CD4-positive, alpha-beta T cell (primary cell): ENCODE measurements around the gene MX2. TPM values are rescaled to one million over a fixed set of nuclear protein-coding genes. Genes with fewer than 3 reads are reported as not detected.

Experiments used
- ATAC-seq: fragments of 200-7000 bp; cut with Tn5 transposase; one replicate; pipeline ENCODE4 v1.10.0; 2022; ENCODE audit warnings: mild to moderate bottlenecking; ENCODE audit not compliant: poor library complexity
- CTCF ChIA-PET: fragments of 350-600 bp; sonication (Branson Sonifier 250); formaldehyde crosslinking; loops from one replicate; lab custom pipeline; 2021; ENCODE audit warnings: antibody characterized with exemption, inconsistent platforms; lab: Charles Lee
- POLR2A ChIA-PET: fragments of 350-600 bp; sonication (Branson Sonifier 250); formaldehyde crosslinking; loops from one replicate; lab custom pipeline; 2021; ENCODE audit warnings: antibody characterized with exemption, inconsistent platforms; lab: Charles Lee
- DNase-seq, 14 experiments: peaks; one replicate each; pipeline ENCODE4 v3.0.0-alpha.2; 2013 to 2020; ENCODE audit warnings: mixed read lengths in 2 of 14
- H3K27ac ChIP-seq, 2 donors: one replicate each; pipeline versions ENCODE4 v1.5.1 to v1.7.0; 2013; ENCODE audit warnings: low read length in 2 of 2, low read depth in 1 of 2, mild to moderate bottlenecking in 1 of 2
- H3K27me3 ChIP-seq, 2 experiments: 1 replicate in 1 of 2; 2 replicates in 1 of 2; pipeline versions ENCODE4 v1.6.1 to v1.7.0; 2013; ENCODE audit warnings: low read length in 2 of 2, control low read depth in 1 of 2, mild to moderate bottlenecking in 1 of 2, moderate library complexity in 1 of 2; ENCODE audit not compliant: insufficient read depth in 2 of 2, control insufficient read depth in 1 of 2
- H3K36me3 ChIP-seq: one replicate; pipeline ENCODE4 v1.6.1; 2013; ENCODE audit warnings: low read length, control low read depth; ENCODE audit not compliant: insufficient read depth
- H3K4me1 ChIP-seq: one replicate; pipeline ENCODE4 v1.6.1; 2013; ENCODE audit warnings: low read length, control low read depth; ENCODE audit not compliant: insufficient read depth
- H3K4me3 ChIP-seq: one replicate; pipeline ENCODE4 v1.5.1; 2013; ENCODE audit warnings: mild to moderate bottlenecking, low read length, moderate library complexity
- H3K9me3 ChIP-seq, 2 experiments: 1 replicate in 1 of 2; 2 replicates in 1 of 2; pipeline versions ENCODE4 v1.6.1 to v1.7.0; 2013; ENCODE audit warnings: low read length in 2 of 2, mild to moderate bottlenecking in 2 of 2, control low read depth in 1 of 2, moderate library complexity in 1 of 2; ENCODE audit not compliant: control insufficient read depth in 1 of 2, insufficient read depth in 1 of 2
- H3K27ac Mint-ChIP-seq: one replicate; pipeline ENCODE4 v1.8.0; 2020; ENCODE audit warnings: mixed read lengths
- H3K27me3 Mint-ChIP-seq: one replicate; pipeline ENCODE4 v1.8.0; 2021; ENCODE audit warnings: mixed read lengths
- H3K36me3 Mint-ChIP-seq: one replicate; pipeline ENCODE4 v1.8.0; 2021; ENCODE audit warnings: low read depth, mixed read lengths
- H3K4me1 Mint-ChIP-seq: one replicate; pipeline ENCODE4 v1.8.0; 2021; ENCODE audit warnings: low read depth, mixed read lengths
- H3K4me3 Mint-ChIP-seq: one replicate; pipeline ENCODE4 v1.8.0; 2020; ENCODE audit warnings: mild to moderate bottlenecking, mixed read lengths
- H3K9me3 Mint-ChIP-seq: one replicate; pipeline ENCODE4 v1.8.0; 2020; ENCODE audit warnings: mixed read lengths
- intact Hi-C, 2 experiments: fragments of 100-400 bp; cut with DNase I in 1 of 2; cut with micrococcal nuclease in 1 of 2; formaldehyde crosslinking; loops; one replicate each; pipeline versions ENCODE4 v1.15.1 to v1.9.0; 2023 to 2025; cut with DNase I, micrococcal nuclease
- total RNA-seq, 174 experiments: library from RNA in 2 of 174; stranded (reverse) in 2 of 174; gene quantifications; one replicate each; pipeline ENCODE4 v1.2.3 and lab custom pipeline; 2021 to 2026
- TF ChIP-seq, protein P1 (sequence below): fragments of 200-600 bp; IDR thresholded peaks from one replicate; pipeline ENCODE4 v1.8.0; 2022; ENCODE audit warnings: antibody characterized with exemption, mild to moderate bottlenecking

Gene MX2
- total RNA-seq, 2 experiments from 2014 or later: 77.8 to 87.1 TPM

DNA sequence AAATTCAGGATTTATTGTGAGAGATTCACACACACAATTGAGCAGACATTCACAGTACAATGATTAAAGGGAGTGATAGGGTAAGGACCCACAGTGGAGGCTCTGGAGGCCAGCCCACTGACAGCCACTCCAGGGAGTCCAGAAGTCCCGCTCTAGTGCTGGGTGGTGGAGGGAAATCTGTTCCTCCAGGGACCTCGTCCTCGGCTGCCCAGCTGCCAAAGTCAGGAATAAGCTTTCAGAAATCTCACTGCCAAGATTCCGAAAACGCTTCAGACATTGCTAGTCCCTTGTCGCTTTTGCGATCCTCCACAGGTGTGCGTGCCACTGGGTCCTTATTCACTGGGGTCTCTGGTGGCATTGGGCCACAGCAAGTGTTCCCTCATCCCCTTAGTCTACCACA is 66.5 kb downstream of the MX2 start:
- H3K9me3 ChIP-seq: no peaks in the 10 kb centered on the region
- intact Hi-C loops: loop anchor here in 1 of 2 experiments (2.0 kb wide), 1 partner anchor 70 kb away; no protein-coding TSS in a partner anchor
- Mint-ChIP-seq H3K4me1 (peaks cover 68% of the 10 kb centered on the region), H3K4me3 (peak overlapping the region; percentile 99), H3K9me3 (no peaks in the 10 kb centered on the region), H3K27ac (peak overlapping the region; percentile 95), H3K36me3 (peaks cover 65% of the 10 kb centered on the region), H3K27me3 (no peaks in the 10 kb centered on the region)
- POLR2A ChIA-PET: no interaction called here
- peaks cover 45% of the 10 kb centered on the region for H3K36me3 ChIP-seq
- no peaks in the 10 kb centered on the region for H3K27me3 ChIP-seq
- no peak overlapping the region for H3K27ac ChIP-seq
- CTCF ChIA-PET: interaction anchor here (0.6 to 4.7 kb wide), 2 partner anchors 15 to 145 kb away, joined by 3 to 16 read pairs; no protein-coding TSS in a partner anchor
- no peak overlapping the region for H3K4me3 ChIP-seq
- TF ChIP-seq, protein P1, sequence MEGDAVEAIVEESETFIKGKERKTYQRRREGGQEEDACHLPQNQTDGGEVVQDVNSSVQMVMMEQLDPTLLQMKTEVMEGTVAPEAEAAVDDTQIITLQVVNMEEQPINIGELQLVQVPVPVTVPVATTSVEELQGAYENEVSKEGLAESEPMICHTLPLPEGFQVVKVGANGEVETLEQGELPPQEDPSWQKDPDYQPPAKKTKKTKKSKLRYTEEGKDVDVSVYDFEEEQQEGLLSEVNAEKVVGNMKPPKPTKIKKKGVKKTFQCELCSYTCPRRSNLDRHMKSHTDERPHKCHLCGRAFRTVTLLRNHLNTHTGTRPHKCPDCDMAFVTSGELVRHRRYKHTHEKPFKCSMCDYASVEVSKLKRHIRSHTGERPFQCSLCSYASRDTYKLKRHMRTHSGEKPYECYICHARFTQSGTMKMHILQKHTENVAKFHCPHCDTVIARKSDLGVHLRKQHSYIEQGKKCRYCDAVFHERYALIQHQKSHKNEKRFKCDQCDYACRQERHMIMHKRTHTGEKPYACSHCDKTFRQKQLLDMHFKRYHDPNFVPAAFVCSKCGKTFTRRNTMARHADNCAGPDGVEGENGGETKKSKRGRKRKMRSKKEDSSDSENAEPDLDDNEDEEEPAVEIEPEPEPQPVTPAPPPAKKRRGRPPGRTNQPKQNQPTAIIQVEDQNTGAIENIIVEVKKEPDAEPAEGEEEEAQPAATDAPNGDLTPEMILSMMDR: no peak
- no peak for ATAC-seq
- peaks cover 28% of the 10 kb centered on the region for H3K4me1 ChIP-seq
- DNase-seq: peak in 1 of 14 experiments; percentile 30

GRCh38 chr21:41428847-41429246 is 67.0 kb downstream of the MX2 start:
- H3K36me3 Mint-ChIP-seq: peaks cover 70% of the 10 kb centered on the region
- H3K4me3 Mint-ChIP-seq: peak overlapping the region; percentile 99
- H3K4me1 Mint-ChIP-seq: peaks cover 67% of the 10 kb centered on the region
- H3K27me3 ChIP-seq: no peaks in the 10 kb centered on the region
- H3K36me3 ChIP-seq: peaks cover 50% of the 10 kb centered on the region
- POLR2A ChIA-PET: no interaction called here
- peak overlapping the region; percentile 95 for H3K27ac Mint-ChIP-seq
- no peaks in the 10 kb centered on the region for H3K9me3 ChIP-seq
- CTCF ChIA-PET: interaction anchor here (0.6 to 4.7 kb wide), 2 partner anchors 15 to 146 kb away, joined by 3 to 16 read pairs; no protein-coding TSS in a partner anchor
- no peak overlapping the region for H3K4me3 ChIP-seq
- intact Hi-C loops: loop anchor here in 1 of 2 experiments (2.0 kb wide), 1 partner anchor 70 kb away; no protein-coding TSS in a partner anchor
- H3K4me1 ChIP-seq: peaks cover 23% of the 10 kb centered on the region
- ATAC-seq (no peak), DNase-seq (peak in 1 of 14 experiments; percentile 28)
- H3K27me3 Mint-ChIP-seq: no peaks in the 10 kb centered on the region
- no peaks in the 10 kb centered on the region for H3K9me3 Mint-ChIP-seq
- TF ChIP-seq, protein P1: no peak
- H3K27ac ChIP-seq: no peak overlapping the region

DNA sequence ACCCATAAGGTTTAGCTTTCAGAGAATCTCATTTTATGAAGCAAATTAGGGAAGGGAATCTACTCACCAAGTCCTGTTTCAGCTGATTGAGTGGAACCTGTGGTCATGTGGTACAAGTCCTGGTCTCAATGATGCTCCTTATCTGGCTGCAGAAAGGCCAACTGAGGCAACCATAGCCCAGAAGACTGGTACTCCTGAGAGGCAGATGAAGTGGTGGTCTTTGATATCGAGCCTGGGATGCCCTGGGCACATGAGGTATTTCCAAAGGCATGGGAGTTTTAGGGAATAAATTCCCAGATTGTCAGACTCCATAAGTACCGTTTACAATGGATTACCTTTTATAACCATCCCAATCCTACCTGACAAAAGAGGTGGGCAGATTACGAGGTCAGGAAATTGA is 67.5 kb downstream of the MX2 start:
- H3K9me3 ChIP-seq: no peaks in the 10 kb centered on the region
- DNase-seq (no peak), ATAC-seq (no peak)
- no peaks in the 10 kb centered on the region for H3K27me3 Mint-ChIP-seq
- H3K9me3 Mint-ChIP-seq: peaks cover under 1% of the 10 kb centered on the region
- ChIA-PET CTCF (no interaction called here), POLR2A (no interaction called here)
- H3K27ac Mint-ChIP-seq: no peak overlapping the region
- H3K36me3 Mint-ChIP-seq: peaks cover 75% of the 10 kb centered on the region
- peaks cover 55% of the 10 kb centered on the region for H3K36me3 ChIP-seq
- H3K4me1 Mint-ChIP-seq: peaks cover 69% of the 10 kb centered on the region
- TF ChIP-seq, protein P1: no peak
- H3K4me3 Mint-ChIP-seq: no peak overlapping the region
- intact Hi-C loops: loop anchor here in 1 of 2 experiments (2.0 kb wide), 1 partner anchor 71 kb away; no protein-coding TSS in a partner anchor
- no peaks in the 10 kb centered on the region for H3K27me3 ChIP-seq
- no peak overlapping the region for H3K27ac ChIP-seq
- H3K4me3 ChIP-seq: no peak overlapping the region
- peaks cover 19% of the 10 kb centered on the region for H3K4me1 ChIP-seq
